Measurements from ENCODE around the gene VAV2. TPM values are rescaled to one million over a fixed set of nuclear protein-coding genes. Genes with fewer than 3 reads are reported as not detected.

VAV2 gene
- total RNA-seq, 1 experiment from 2014 or later, result 25.0 TPM

DNA sequence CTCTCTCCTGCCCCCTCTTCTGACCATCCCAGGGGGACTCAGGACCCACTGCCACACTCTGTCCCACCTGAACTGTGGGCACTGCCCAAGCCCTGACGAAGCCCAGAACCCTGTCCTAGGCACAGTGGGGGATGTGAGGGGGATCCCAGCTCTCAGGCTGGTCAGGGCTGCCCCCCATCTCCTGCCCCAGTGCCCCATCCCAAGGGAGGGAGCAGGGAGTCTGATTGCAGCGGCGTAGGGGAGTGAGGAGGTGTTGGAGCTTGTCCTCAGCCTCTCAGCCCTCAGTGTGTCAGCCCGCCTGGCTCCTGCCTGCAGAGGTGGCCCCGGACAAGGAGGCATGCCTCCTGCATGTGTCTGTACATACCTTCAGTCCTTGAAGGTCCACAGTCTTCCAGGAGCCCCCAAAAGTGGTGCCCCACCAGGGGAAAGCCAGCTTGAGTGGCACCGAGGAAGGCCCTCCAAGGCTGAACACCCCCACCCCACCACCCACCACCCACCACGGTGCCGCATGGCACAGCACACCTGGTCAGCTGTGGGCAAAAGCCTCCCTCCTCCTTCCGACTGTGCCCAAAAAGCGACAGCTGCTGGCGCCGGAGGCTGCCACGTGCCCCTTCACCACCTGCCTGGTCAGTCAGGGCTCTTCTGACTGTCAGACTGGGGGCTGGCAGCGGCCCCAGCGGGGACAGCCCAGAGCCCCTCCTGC is 254.9 kb downstream of the VAV2 start:
- peaks cover 8% of the 10 kb centered on the region for H3K4me1 ChIP-seq (replicated peaks)
- no peak overlapping the region for H3K4me3 ChIP-seq
- no peak overlapping the region for H3K27ac ChIP-seq

DNA sequence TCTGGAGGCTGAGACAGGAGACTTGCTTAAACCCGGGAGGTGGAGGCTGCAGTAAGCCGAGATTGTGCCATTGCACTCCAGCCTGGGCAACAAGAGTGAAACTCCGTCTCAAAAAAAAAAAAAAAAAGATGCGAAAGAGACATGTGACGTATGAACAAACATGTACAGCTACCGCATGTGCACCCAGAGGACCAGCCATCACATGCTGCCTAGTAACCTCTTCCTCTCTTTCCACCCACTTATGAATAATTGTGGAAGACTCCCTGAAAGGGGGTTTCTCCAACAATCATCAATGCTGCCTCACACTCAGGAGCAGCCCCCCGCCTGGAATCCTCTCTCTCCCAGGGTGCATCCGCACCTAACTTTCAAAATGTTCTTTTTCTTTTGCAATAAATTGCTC is 256.2 kb downstream of the VAV2 start:
- no peaks in the 10 kb centered on the region for H3K27me3 ChIP-seq (replicated peaks)
- DNase-seq (ENCODE audit: low read depth in 1 of 2, low spot score in 2 of 2), result no peak
- peaks cover 8% of the 10 kb centered on the region for H3K4me1 ChIP-seq (replicated peaks)
- no peak overlapping the region for H3K4me3 ChIP-seq
- no peak overlapping the region for H3K27ac ChIP-seq
- no peaks in the 10 kb centered on the region for H3K36me3 ChIP-seq
- H3K9me3 ChIP-seq (replicated peaks), result no peaks in the 10 kb centered on the region

More for the DNA sequence above, 254.9 kb downstream of the VAV2 start:
- no peaks in the 10 kb centered on the region for H3K9me3 ChIP-seq (replicated peaks)
- no peaks in the 10 kb centered on the region for H3K27me3 ChIP-seq (replicated peaks)
- H3K36me3 ChIP-seq, result no peaks in the 10 kb centered on the region
- peak in 1 of 2 experiments; percentile 30 for DNase-seq (ENCODE audit: low read depth in 1 of 2, low spot score in 2 of 2)

DNA sequence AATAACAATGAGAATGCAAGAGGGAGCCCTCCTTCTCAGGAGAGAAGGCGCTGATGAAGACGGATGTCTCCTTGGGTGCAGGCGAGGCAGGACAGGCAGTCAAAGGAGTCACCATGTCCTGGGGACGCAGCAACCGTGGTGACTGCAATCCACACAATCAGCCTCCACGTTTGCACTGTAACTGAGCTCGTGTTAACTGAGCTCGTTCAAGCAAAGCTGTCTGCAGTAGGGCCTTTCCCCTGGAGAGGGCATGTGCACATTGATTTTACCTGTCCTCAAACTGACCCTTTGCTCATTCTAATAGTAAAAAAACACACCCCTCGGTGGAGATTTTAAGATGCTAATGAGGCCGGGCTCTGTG is 256.7 kb downstream of the VAV2 start:
- no peak overlapping the region for H3K27ac ChIP-seq
- peaks cover 8% of the 10 kb centered on the region for H3K4me1 ChIP-seq (replicated peaks)
- no peaks in the 10 kb centered on the region for H3K9me3 ChIP-seq (replicated peaks)
- no peak overlapping the region for H3K4me3 ChIP-seq
- DNase-seq (ENCODE audit: low read depth in 1 of 2, low spot score in 2 of 2), result no peak
- no peaks in the 10 kb centered on the region for H3K36me3 ChIP-seq
- no peaks in the 10 kb centered on the region for H3K27me3 ChIP-seq (replicated peaks)

DNA sequence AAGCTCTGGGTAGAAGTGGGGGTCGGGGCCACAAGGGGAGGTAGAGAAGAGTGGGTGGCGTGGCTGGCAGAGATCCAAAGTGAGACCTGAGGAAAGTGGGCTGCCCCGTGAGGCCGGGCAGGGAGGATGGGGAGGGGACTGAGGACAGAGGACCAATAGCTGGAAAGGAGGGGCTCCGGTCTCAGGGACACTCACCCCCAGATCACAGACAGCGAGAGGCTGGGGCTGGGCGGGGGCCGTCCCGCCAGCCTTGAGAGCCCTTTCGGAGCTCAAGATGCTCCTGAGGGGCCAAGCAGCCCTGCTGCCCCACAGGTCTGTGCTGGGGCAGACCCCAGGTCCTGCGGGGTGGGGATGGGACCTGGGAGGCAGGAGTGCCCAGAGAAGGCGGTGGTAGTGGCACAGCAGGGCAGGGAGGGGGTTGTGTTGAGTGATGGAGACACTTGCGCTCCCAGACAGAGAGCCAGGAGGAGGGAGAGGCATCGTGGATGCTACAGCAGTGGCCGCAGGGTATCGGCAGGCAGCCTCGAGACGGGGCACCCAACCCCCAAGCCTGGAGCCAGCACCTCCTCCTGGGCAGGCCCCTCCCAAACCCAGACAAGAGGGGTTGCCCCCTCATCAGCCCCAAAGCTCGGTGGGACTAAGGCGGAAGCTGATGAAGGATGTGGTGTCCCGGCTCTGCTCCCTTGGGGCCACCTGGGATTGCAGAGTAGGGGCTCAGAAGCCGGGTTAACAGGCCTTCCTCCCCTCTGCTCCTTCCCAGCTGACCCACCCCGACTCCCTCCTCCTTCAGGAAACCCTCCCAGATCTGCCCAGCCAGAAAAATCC is 257.3 kb downstream of the VAV2 start:
- no peaks in the 10 kb centered on the region for H3K27me3 ChIP-seq (replicated peaks)
- no peaks in the 10 kb centered on the region for H3K36me3 ChIP-seq
- DNase-seq (ENCODE audit: low read depth in 1 of 2, low spot score in 2 of 2), result peak in 1 of 2 experiments; percentile 38
- H3K9me3 ChIP-seq (replicated peaks), result no peaks in the 10 kb centered on the region
- H3K4me1 ChIP-seq (replicated peaks), result peaks cover 8% of the 10 kb centered on the region
- H3K27ac ChIP-seq, result no peak overlapping the region
- no peak overlapping the region for H3K4me3 ChIP-seq

DNA sequence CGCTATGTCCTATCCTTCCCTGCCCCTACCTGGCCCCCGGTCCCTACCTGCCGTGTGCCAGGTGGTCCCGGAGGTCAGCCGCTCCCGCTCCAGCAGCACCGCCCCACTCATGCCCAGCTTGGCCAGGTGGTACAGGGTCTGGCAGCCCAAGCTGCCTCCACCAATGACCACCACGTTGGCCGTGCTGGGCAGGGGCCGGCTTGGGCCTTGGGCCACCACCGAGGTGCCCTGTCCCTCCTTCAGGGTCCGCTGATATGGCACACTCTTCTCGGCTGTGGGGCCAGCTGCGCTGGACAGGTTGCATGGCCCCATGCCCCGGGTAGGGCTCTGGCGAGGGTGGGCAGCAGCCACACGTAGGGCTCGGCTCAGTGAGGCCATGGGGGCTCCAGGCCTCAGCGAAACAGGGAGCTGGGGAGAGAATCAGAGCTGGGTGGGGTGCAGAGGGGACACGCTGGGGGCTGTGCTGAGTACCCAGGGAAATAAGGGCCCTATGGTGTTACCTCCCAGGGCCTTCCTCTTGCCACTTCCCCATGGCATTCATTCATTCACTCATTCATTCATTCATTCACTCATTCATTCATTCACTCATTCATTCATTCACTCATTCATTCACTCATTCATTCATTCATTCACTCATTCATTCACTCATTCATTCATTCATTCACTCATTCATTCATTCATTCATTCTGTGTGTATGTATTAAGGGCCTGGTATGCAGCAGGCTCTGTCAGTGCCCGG is 258.2 kb downstream of the VAV2 start:
- no peaks in the 10 kb centered on the region for H3K36me3 ChIP-seq
- no peaks in the 10 kb centered on the region for H3K9me3 ChIP-seq (replicated peaks)
- peaks cover 8% of the 10 kb centered on the region for H3K4me1 ChIP-seq (replicated peaks)
- peak in 1 of 2 experiments; percentile 34 for DNase-seq (ENCODE audit: low read depth in 1 of 2, low spot score in 2 of 2)
- H3K27ac ChIP-seq, result no peak overlapping the region
- no peak overlapping the region for H3K4me3 ChIP-seq
- 0 out of 2 replicates have a peak, but pooled peaks cover 6% of the 10 kb centered on the region for H3K27me3 ChIP-seq (replicated peaks)

DNA sequence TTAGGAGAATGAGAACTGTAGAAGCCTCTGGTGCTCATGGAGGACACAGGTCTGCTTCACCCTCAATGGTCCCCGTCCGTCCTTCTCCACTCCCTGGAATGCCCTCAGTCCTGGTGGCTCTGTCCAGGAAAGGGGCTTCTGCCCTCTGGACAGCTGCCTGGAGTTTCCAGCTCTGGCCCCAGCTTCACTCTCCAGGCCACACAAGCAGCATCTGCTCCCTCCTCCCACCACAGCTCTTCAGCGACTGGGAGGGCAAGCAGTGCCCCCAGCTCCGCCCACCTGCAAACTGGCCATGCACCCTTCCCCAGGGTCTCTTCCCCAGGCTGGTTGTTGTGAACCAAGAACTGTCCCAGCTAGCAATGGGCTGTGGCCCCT is 258.7 kb downstream of the VAV2 start:
- Histone ChIP-seq H3K27me3 (replicated peaks) (0 out of 2 replicates have a peak, but pooled peaks cover 6% of the 10 kb centered on the region), H3K9me3 (replicated peaks) (no peaks in the 10 kb centered on the region)
- DNase-seq (ENCODE audit: low read depth in 1 of 2, low spot score in 2 of 2), result no peak

DNA sequence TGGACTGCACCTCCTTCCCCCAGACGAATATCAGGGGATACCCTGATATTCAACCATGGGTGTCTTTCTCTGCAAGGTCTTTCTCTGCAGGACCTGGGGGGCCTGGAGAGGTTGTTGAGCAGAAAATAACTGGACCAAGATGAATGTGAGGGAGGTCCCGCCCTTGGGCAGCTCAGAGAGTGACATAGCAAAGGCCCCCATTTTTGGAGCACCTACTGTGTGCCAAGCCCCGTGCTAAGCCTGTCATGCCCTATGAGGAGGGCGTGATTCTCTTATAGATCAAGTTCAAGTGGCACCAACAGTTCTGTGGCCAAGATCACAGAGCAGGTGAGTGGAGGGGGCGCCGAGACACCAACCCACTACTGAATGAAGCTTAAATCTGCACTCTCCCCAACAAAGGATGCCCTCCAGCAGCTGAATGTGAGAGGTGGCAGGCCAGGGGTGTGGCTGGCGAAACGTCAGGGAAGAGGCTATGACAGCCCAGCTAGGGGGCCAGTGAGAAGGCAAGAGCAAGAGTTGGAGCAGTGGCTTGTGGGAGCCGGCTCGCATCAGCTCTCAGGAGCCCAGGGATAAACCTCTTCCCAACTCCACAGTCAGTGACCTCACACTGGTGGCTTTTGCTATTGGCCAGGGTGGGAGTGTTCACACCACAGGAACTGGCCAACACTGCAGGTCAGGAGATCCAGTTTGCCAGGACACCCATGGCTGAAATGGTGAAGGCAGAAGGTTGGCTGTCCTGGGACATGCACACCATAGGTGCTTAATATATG is 259.3 kb downstream of the VAV2 start:
- H3K27me3 ChIP-seq (replicated peaks), result 0 out of 2 replicates have a peak, but pooled peaks cover 6% of the 10 kb centered on the region
- no peaks in the 10 kb centered on the region for H3K36me3 ChIP-seq
- H3K4me1 ChIP-seq (replicated peaks), result peaks cover under 1% of the 10 kb centered on the region
- peak in 1 of 2 experiments; percentile 28 for DNase-seq (ENCODE audit: low read depth in 1 of 2, low spot score in 2 of 2)
- no peaks in the 10 kb centered on the region for H3K9me3 ChIP-seq (replicated peaks)
- no peak overlapping the region for H3K27ac ChIP-seq
- H3K4me3 ChIP-seq, result no peak overlapping the region

More for the DNA sequence above, 258.7 kb downstream of the VAV2 start:
- no peak overlapping the region for H3K4me3 ChIP-seq
- peaks cover 7% of the 10 kb centered on the region for H3K4me1 ChIP-seq (replicated peaks)
- no peak overlapping the region for H3K27ac ChIP-seq
- no peaks in the 10 kb centered on the region for H3K36me3 ChIP-seq

DNA sequence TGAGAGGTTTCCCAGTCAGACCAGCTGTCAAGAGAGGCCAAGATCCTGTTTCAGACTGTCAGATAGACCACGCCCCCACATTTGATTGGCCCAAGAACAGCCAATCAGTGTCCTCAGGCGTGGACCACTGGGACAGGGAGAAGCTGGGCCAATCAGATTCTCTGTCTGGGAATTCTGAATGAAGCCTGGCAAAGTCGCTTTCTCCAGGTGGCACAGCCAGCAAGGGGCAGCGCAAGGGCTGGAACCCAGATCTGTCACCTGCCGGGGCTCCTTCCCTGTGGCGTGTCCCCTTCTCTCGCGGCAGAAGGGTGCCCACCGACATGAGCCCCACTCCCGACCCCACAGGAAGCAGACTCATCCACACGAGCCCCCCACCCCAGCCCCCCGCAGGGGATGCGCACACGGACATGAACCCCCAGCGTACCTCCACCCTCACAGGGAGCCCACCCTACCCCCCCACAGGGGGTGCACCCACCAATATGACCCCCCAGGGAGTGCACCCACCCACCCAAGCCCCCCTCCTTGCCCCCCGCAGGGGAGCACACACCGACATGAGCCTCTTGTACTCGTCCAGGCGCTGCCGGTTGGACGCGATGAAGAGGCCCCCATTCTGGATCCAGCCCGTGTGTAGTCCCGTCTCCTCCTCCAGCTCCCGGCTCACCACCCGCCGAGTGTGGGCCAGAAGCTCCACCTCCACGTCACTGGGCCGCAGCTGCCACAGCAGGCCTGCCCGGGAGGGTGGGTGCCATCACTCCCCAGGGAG is 260.1 kb downstream of the VAV2 start:
- Histone ChIP-seq H3K4me3 (no peak overlapping the region), H3K4me1 (replicated peaks) (no peaks in the 10 kb centered on the region), H3K36me3 (no peaks in the 10 kb centered on the region), H3K27me3 (replicated peaks) (0 out of 2 replicates have a peak, but pooled peaks cover 6% of the 10 kb centered on the region), H3K27ac (no peak overlapping the region), H3K9me3 (replicated peaks) (no peaks in the 10 kb centered on the region)
- DNase-seq (ENCODE audit: low read depth in 1 of 2, low spot score in 2 of 2), result peak in 1 of 2 experiments; percentile 51

DNA sequence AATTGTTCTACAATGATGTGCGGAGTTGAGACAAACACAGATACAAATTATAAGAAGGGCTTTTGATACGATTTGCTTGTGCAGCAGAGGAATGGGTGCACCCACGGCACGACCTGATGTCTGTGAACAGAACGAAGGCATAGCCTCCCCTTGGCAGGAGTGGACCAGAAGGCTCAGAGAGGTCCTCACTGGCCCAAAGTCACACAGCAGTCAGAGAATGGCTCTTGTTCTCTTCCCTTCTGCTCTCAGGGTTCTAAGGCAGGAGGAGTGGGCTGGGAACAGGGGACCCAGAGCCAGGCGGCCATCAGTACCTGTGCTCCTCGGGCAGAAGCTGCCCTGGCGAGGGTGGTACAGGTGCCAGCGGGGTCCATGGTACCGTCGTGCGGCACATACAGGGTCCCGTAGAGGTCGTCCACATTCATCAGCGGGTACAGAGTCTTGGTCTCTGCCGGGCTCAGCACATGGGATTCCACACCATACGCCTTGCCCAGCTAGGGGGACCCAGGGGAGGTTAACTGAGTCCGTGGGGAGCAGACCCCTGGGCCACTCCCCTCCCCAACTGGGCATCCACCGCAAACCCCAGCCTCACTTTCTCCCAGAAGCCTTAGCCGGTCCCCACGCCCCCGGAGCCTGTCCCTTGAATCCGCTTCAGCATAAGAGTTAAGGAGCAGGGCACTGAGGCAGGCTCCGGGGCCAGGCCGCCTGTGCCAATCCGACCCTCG is 261.0 kb downstream of the VAV2 start:
- Histone ChIP-seq H3K4me3 (no peak overlapping the region), H3K36me3 (no peaks in the 10 kb centered on the region), H3K9me3 (replicated peaks) (no peaks in the 10 kb centered on the region), H3K27ac (no peak overlapping the region), H3K27me3 (replicated peaks) (0 out of 2 replicates have a peak, but pooled peaks cover 6% of the 10 kb centered on the region), H3K4me1 (replicated peaks) (no peaks in the 10 kb centered on the region)
- peak in 1 of 2 experiments; percentile 37 for DNase-seq (ENCODE audit: low read depth in 1 of 2, low spot score in 2 of 2)

DNA sequence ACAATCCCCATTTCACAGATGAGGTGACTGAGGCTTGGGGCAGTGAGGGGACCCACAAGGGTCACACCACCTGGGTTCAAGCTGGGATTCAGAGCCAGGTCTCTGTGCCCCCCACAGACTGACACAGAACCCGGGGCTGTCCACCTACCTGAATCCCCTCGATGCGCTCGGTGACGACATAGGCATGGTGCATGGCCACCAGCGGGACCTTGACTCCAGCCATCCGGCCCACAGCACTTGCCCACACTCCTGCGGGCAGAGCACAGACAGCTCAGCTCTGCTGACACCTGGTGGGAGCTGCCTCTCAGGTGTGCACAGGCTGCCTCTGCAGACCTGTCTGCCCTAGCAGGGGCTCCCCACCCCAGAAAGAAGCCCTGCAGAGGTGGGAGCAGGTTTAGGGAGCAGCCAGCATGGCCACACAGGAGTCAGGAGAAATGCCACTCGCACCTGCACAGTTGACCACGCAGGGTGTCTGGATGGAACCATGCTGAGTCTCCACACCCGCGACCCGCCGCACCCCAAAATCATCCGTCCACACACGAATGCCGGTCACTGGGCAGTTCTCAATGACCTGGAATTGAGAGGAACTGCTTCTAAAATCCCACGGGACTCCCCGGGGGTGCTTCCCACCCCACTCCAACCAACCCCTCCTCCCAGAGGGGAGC is 262.4 kb downstream of the VAV2 start:
- Histone ChIP-seq H3K27ac (no peak overlapping the region), H3K9me3 (replicated peaks) (no peaks in the 10 kb centered on the region), H3K36me3 (no peaks in the 10 kb centered on the region), H3K4me3 (no peak overlapping the region), H3K27me3 (replicated peaks) (0 out of 2 replicates have a peak, but pooled peaks cover 6% of the 10 kb centered on the region), H3K4me1 (replicated peaks) (no peaks in the 10 kb centered on the region)
- peak in 1 of 2 experiments; percentile 33 for DNase-seq (ENCODE audit: low read depth in 1 of 2, low spot score in 2 of 2)

DNA sequence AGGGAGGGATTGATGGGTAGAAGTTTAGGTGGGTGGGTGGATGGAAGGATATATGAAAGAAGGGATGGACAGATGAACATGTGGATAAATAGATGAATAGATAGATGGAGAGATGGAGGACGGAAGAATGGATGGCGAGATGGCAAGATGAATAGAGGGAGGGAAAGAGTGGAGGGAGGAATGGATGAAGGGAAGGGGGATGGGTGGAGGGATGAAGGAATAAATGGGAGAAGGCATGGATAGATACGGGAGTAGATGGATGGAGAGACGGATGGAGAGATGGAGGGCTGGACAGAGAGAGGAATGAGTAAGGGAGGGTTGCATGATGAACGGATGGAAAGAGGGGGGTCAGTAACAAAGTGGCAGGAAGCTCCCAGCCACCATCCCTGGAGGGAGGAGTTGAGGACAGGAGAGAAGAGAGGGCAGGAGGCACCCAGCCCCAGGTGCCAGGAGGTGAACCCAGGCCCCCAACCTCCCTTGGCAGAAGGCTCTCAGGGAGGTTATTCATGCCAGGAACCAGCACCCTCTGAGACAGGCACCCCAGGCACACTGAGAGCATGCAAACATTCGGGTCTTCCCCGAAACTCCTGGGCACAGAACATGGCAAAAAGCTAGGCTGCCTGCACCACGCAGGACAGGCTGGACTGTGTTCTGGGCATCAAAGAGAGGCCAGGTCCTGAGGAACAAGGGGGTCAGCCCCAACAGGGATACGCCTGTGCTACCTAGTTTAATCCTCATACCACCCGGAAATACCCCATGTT is 263.1 kb downstream of the VAV2 start:
- Histone ChIP-seq H3K27ac (no peak overlapping the region), H3K36me3 (no peaks in the 10 kb centered on the region), H3K4me1 (replicated peaks) (no peaks in the 10 kb centered on the region), H3K27me3 (replicated peaks) (peaks cover 12% of the 10 kb centered on the region; the same call in 1 of the 2 replicates), H3K9me3 (replicated peaks) (no peaks in the 10 kb centered on the region), H3K4me3 (no peak overlapping the region)
- peak in 1 of 2 experiments; percentile 30 for DNase-seq (ENCODE audit: low read depth in 1 of 2, low spot score in 2 of 2)
